ENCODE measurements around the gene OLFM3. TPM values are rescaled to one million over a fixed set of nuclear protein-coding genes. Genes with fewer than 3 reads are reported as not detected.

OLFM3 gene
- total and polyA plus RNA-seq, 2 experiments from 2014 or later = 0.21 to 0.31 TPM

GRCh38 chr1:101976161-101976560, 20.6 kb downstream of the OLFM3 start (continued):
- TF ChIP-seq ETS1 (IDR thresholded peaks at IDR 0.05) (no peak), ZNF462 (CRISPR knock-in tag; IDR thresholded peaks at IDR 0.05) (no peak), EZH2 (IDR thresholded peaks at IDR 0.05; ENCODE audit: low read depth, unreplicated experiment) (no peak), STAT1 (IDR thresholded peaks at IDR 0.05; ENCODE audit: unreplicated experiment) (no peak), CREB1 (CRISPR knock-in tag; IDR thresholded peaks at IDR 0.05; ENCODE audit: low read depth) (no peak)

- H3K9me2 ChIP-seq (ENCODE audit: insufficient read depth) = no peaks in the 10 kb centered on the region
- no peaks in the 10 kb centered on the region for H3K27me3 Mint-ChIP-seq (ENCODE audit: insufficient read depth, low read depth, poor library complexity)
- no peak overlapping the region for H2AFZ ChIP-seq
- no peaks in the 10 kb centered on the region; the same call in 2 of the 3 replicates for H3K36me3 Mint-ChIP-seq (ENCODE audit: low read depth)
- H3K4me1 ChIP-seq (ENCODE audit: insufficient read depth) = 0 out of 2 replicates have a peak, but pooled peaks cover 11% of the 10 kb centered on the region
- no peak overlapping the region for H3K27ac Mint-ChIP-seq
- H3K27me3 ChIP-seq (ENCODE audit: insufficient read depth) = no peaks in the 10 kb centered on the region
- H3F3A ChIP-seq (replicated peaks; ENCODE audit: low read depth) = no peaks in the 10 kb centered on the region
- H3K4me2 ChIP-seq = 0 out of 2 replicates have a peak overlapping the region, but pooled peaks have one; percentile 10
- no peaks in the 10 kb centered on the region for H4K20me1 ChIP-seq (replicated peaks; ENCODE audit: insufficient read depth)
- no peak for ATAC-seq
- no peak for DNase-seq (ENCODE audit: low spot score)
- no peaks in the 10 kb centered on the region for H3K36me3 ChIP-seq (ENCODE audit: insufficient read depth)
- peaks cover 12% of the 10 kb centered on the region; the same call in 2 of the 3 replicates for H3K4me1 Mint-ChIP-seq
- no peak overlapping the region for H3K27ac ChIP-seq (ENCODE audit: low read depth)
- H3K4me3 Mint-ChIP-seq = no peak overlapping the region
- H3K9me3 Mint-ChIP-seq = peaks cover 5% of the 10 kb centered on the region; the same call in 1 of the 3 replicates
- no peak overlapping the region for H3K4me3 ChIP-seq
- H3K79me2 ChIP-seq (replicated peaks; ENCODE audit: insufficient read depth) = no peaks in the 10 kb centered on the region
- no peak for TF ChIP-seq ZNF462 (CRISPR knock-in tag; IDR thresholded peaks at IDR 0.05)
- no peak for TF ChIP-seq NANOG (IDR thresholded peaks at IDR 0.05; ENCODE audit: borderline replicate concordance)
These were observed 21.4 kb downstream of the OLFM3 start for GRCh38 chr1:101975371-101975770.
